GM21576 (cell line): ENCODE measurements around the gene JAK1.
A peak's percentile ranks its signal among the peaks of the same experiment; 100 is the strongest.
"Not testable (repeated sequence)": the region's sequence is repeated elsewhere in the genome, so short reads cannot be mapped to it uniquely, and the experiment has no call there.

Source experiments
- ATAC-seq: cut with Tn5 transposase; IDR thresholded peaks from one replicate; pipeline ENCODE4 v1.9.1; 2021; ENCODE audit warnings: mild to moderate bottlenecking, moderate library complexity; ENCODE audit not compliant: unreplicated experiment

Gene JAK1

GRCh38 chr1:64844175-64844574, 122.2 kb downstream of the JAK1 start:
- ATAC-seq = no peak

DNA sequence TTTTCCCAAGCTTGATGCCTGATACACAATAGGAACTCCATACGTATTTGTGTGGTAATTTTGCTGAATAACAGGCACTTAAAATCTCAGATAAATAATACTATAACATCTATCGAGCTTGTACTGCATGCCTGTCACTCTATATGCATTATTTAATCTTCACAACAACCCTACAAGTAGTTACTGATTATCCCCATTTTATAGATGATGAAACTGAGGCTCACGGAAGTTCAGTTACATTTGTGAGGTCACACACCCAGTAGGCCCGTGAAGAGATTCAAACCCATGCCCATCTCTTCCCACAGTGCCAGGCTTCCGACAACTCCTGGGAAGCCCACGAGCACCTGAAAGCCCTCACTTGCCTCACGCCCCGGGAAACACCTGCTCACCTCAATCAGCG, 122.7 kb downstream of the JAK1 start:
- no peak for ATAC-seq

DNA sequence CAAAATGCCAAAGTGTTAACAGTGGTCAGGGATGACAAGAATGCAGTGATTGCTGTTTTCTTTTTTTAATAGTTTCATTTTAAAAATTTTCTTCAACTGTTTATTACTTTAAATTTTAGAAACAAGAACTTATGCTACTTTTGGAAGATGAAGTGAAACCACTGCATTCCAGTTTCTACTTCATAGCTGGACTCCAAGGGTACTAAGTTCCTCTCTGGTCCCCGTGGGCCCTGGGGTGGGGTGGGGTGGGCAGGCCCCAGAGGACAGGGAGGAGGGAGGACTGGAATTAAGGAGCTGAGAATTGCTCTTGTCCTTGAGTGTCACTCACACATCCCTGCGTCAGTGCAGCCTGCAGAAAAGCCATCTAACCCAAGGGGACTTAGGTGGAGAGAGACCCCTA, 124.1 kb downstream of the JAK1 start:
- ATAC-seq = no peak

DNA sequence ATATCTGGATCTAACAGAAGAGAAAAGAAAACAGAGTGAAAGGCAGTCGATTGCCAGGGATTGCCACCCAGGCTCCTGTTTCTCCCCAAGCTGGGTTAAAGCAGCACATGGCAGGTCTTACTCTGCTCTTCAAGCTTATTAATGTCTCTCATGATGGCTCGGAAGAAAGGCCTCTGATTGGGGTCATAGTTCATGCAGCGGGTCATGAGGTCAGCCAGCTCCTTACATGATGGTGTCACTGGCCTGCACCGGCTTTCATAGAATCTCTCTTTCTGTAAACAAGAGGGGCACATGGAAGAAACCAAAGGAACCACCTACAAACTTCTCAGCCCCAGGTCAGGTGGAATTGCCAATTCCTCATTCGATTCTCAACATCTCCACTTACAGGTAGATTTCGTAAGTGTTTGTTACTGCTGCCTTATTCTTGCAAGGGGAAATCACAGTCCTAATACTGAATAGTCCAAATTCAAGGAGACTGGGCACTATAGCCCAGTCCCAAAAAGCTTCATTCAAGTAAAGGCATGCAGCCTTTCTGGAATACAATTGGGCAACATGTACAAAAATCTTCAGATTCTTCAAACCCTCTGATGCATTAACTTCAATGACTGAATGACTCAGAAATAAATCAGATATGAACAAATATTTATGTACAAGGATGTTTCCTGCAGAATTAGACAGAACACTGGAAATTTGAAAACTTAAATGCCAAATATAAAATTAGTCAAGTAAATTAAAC, 124.9 kb downstream of the JAK1 start:
- ATAC-seq = no peak

- no peak for ATAC-seq
These were observed 126.5 kb downstream of the JAK1 start for GRCh38 chr1:64839732-64840405.

GRCh38 chr1:64839261-64839660, 127.1 kb downstream of the JAK1 start:
- ATAC-seq = no peak

GRCh38 chr1:64838486-64838885, 127.9 kb downstream of the JAK1 start:
- no peak for ATAC-seq

GRCh38 chr1:64836802-64837201, 129.5 kb downstream of the JAK1 start:
- no peak for ATAC-seq

GRCh38 chr1:64834734-64835133, 131.6 kb downstream of the JAK1 start:
- no peak for ATAC-seq

GRCh38 chr1:64830030-64830651, 136.2 kb downstream of the JAK1 start:
- ATAC-seq = no peak

DNA sequence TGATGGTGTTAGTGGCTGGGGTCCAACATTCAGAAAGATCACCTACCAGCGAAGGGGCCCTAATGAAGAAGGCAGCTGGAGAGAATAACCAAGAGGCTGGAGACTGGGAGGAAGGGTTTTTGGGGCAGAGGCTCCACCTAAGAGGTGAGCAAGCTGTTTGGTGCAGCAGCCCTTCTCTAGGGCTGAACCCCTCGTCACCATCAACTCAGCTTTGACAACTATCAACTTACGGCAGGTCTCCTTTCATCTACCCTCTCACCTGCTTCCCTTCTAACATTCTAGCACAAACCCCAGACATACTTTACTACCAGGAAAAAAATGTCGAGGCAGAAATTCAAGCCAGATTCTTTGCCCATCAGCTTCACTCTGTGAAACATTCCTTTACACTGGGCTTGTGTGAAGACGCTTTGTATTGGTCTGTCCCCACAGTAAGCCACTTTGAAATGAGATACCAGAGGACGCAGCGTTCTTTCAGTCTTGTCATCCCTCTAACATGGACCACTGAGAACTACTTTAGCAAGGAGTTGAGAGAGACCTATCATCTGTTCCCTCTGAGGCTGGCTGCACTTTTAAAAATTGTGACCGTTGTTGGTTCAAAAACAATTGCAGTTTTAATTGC, 136.8 kb downstream of the JAK1 start:
- no peak for ATAC-seq

GRCh38 chr1:64828829-64829228, 137.5 kb downstream of the JAK1 start:
- no peak for ATAC-seq

DNA sequence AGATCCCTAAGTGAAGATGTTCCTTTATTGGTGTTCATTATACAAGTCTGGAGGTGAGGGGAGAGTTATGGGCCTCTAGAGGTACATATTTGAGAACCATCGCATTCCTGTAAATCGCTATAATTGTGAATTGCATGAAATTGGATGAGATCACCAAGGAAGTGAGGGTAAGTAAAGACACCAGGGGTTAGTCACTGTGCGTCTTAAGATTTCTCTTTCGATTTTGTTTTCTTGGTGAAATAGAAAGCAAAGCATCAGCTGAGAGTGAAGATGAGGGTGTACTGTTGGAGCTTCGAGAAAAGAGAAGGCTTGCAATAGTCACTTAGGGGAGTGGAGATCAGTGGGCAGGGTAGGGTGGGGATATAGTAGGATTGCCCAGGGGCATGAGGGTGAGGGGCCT, 139.4 kb downstream of the JAK1 start:
- ATAC-seq = peak; percentile 51

- ATAC-seq = no peak
These were observed 142.5 kb downstream of the JAK1 start for GRCh38 chr1:64823691-64824476.

DNA sequence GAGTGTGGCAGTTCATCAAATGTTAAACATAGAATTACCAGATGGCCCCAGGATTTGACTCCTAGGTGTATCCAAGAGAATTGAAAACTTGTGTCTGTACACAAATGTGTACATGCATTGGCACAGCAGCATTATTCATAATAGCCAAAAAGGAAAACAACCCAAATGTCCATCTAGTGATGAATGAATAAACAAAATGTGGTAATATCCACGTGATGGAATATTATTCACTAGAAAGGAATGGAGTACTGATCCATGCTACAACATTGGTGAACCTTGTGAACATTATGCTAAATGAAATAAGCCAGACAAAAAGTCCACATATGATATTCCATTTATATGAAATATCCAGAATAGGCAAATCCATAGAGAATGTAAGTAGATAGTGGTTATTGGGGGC, 143.7 kb downstream of the JAK1 start:
- ATAC-seq = no peak

- not testable (repeated sequence) for ATAC-seq
These were observed 145.8 kb downstream of the JAK1 start for GRCh38 chr1:64820572-64820971.

GRCh38 chr1:64817364-64817763, 149.0 kb downstream of the JAK1 start:
- not testable (repeated sequence) for ATAC-seq

- no peak for ATAC-seq
These were observed 151.9 kb downstream of the JAK1 start for GRCh38 chr1:64814427-64814826.

DNA sequence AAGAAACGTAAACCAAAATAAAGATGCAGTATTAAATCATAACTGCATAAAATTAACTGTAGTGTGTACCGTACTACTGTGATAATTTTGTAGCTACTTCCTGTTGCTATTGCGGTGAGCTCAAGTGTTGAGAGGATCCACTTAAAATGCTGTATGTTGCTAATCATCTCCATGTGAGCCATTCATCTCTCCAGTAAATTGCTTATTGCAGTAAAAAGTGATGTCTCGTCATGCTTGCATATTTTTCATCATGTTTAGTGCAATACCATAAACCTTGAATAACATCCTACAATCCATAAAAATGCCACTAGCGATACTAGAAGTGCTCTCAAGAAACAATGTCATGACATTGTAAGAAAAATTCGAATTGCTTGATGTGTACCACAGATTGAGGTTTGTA, 155.2 kb downstream of the JAK1 start:
- no peak for ATAC-seq

DNA sequence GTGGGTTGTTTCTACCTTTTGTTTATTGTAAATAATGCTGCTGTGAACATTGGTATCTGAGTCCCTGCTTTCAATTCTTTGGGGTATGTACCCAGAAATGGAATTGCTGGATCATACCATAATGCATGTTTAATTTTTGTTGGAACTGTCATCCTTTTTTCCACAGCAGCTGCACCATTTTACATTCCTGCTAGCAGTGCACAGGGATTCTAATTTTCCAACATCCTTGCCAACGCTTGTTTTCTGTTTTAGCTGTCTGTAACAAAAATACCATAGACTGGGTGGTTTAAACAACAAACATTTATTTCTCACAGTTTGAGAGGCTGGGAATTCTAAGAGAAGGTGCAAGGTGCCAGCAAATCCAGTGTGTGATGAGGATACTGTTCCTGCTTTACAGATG, 156.3 kb downstream of the JAK1 start:
- ATAC-seq = no peak

DNA sequence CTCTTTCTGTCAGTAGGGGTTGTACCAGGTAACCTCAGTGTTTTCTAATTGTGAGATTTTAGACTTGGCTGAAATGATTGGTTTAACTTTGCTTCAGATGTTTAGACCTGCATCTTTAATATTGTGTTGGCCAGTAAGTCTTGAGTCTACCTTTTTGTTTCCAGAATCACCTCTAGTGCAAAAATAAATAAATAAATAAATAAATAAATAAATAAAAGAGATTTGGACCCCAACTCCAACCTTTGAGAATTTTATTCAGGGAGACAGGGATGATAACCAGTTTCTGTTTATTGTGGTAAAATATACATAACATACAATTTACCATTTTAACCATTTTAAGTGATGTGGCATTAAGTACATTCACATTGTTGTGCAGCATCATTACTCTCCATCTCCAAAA, 157.0 kb downstream of the JAK1 start:
- no peak for ATAC-seq
